Fibroblast of skin of left quadriceps (primary cell): ENCODE data around the gene GYS1.

Experiments
- DNase-seq, 2 experiments: peaks; one replicate each; pipeline ENCODE4 v3.0.0-alpha.2; 2013; ENCODE audit warnings: low read depth in 2 of 2

The GYS1 gene

DNA sequence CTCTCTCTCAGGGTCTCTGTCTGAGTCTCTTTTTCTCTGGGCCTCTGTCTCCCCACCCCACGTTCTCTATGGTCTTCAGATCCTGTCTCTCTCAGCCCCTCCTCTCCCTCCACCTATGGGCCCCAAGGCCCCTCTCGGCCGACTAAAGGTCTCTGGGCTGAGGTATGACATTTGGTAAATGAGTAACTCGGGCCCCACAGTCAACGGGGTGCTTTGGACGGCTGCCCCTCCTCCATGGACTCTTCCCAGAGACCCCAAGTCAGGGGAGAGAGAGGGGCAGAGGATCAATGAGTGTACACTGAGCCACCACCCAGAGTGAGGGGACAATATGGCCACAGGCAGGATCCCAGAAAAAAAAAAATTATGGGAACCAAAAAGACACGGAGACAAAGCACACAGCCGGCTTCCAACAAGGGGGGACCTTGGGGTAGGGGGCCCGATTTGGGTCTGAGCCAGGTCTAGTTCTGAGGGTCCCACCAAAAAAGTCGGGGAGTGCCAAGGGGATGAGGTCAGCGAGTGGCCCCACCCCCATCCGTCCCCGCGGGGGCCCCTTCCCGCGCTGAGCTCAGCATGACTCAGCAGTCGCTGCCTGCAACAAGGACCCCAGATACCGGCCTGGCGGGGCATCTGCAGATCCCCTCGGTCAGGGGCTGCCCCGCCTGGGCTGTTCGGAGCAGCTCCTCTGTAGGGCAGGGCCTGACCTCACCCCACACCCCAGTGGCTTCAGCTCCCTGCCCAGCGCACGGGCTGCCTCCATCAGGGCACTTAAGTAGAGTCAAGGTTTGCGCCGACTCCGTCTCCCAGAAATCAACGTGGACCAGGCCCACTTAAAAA is 29.5 kb downstream of the GYS1 start:
- no peak for DNase-seq

DNA sequence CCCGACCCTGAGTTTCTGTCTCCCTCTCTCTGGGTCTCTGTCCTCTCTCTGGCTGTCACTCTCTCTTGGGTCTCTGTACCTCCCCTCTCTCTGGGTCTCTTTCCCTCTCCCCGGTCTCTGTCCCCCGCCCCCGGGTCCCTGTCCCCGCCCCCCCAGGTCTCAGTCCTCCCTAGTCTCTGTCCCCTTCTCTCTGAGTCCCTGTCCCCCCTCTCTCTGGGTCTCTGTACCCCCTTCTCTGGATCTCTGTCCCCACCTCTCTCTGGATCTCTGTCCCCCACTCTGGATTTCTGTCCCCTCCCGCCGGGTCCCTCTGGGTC is 30.3 kb downstream of the GYS1 start:
- DNase-seq: no peak

DNA sequence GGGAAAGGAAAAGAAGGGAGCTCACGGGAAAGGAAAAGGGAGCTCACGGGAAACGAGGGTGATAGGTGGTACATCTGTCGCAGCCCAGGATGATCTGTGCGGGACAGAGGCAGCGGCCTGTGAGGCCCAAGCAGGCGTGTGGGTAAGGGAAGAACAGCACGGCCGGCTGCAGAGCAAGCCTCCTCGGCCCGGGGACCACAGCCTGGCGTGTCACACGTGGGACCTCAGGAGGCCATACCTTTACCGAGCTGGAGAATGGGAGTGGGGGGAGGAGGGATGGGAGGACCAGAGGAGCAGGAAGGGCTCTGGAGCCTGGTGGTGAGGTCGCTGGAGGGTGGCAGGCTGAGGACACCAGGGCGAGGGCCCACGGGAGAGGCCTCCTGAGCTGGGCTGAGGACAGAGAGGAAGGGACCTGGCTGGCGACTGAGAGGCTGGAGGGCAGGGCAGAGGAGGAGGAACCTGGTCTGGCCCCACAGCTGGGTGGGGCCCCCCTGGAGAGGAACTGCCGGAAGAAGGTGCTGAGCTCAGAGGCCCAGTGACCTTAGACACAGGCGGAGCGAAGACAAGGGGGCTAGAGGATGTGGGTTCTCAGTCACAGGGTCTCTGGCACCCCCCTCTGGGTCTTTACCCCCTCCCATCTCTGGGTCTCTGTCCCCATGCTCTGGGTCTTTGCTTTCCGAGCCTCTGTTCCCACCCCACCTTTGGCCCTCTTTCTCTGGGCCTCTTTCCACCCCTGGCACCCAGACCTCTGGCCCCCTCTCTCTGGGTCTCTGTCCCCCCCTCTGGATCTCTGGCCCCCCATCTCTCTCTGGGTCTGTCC is 30.9 kb downstream of the GYS1 start:
- DNase-seq: no peak

DNA sequence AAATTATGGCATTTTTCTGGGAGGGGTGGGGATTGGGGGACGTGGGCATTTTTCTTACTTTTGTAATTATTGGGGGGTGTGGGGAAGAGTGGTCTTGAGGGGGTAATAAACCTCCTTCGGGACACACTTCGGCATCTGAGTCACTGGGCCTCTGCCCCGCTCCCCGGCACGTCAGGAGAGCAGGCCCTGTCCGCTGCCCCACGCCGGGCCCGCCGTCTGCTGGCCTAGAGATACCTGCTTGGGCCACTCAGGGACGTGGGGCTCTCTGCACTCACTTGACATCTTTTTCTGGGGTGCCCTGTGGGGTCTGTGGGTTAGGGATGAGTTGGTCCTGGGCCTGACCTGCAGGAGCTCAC is 31.5 kb downstream of the GYS1 start:
- DNase-seq: no peak

DNA sequence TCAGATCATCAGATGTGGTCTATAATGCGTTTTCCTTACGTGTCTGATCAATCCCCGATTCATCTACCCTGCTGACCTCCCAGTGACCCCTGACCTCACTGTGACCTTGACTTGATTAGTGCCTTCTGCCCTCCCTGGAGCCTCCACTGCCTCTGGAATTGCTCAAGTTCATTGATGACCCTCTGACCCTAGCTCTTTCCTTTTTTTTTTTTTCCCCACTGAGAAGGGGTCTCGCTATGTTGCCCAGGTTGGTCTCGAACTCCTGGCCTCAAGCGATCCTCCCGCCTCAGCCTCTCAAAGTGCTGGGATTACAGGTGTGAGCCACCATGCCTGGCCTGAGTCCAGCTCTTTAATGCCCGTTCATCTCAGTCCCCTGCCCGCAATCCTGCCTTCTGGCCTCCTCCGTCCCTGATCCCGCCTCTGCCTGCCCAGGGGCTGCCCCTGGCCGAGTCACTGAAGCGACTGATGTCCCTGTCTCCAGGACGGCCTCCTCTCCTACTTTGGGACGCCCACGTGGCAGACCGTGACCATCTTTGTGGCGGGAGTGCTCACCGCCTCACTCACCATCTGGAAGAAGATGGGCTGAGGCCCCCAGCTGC is 32.0 kb downstream of the GYS1 start:
- DNase-seq: no peak

DNA sequence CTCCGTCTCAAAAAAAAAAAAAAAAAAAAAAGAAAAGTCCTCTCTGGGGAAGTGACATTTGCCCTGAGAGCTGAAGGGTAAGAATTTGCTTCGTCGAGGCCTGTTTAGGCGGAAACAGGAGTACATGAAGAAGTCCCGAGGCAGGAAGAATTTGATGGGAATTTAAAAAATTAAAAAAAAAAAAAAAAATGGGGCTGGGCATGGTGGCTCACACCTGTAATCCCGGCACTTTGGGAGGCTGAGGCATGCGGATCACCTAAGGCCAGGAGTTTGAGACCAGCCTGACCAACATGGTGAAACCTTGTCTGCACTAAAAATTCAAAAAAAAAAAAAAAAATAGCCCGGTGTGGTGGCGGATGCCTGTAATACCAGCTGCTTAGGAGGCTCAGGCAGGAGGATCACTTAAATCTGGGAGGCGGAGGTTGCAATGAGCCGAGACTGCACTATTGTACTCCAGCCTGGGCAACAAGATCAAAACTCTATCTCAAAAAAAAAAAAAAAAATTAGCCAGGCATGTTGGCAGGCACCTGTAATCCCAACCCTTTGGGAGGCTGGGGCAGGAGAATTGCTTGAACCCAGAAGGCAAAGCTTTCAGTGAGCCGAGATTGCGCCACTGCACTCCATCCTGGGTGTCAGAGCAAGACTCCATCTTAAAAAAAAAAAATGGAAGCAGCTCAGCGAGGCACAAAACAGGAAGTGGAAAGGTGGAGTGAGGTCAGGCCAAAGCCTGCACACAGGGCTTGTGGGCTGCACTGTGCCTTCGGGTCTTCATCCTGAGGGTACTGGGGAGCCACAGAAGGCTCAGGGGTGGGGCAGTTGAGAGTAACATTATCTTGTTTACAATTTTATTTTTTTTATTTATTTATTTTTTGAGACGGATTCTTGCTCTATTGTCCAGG is 33.5 kb downstream of the GYS1 start:
- DNase-seq: no peak

DNA sequence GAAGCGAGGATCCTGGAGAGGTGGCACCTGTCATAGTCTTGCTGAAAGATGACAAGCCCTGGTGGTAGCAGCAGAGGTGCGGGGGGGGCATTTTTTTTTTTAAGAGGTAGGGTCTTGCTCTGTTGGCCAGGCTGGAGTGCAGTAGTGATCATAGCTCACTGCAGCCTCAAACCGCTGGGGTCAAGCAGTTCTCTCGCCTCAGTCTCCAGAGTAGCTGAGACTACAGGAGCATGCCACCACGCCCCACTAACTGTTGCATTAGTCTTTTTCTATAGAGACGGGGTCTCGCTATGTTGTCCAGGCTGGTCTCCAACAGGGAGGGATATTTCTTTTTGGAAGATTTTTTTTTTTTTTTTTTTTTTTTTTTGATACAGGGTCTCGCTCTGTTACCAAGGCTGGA is 35.1 kb downstream of the GYS1 start:
- no peak for DNase-seq

DNA sequence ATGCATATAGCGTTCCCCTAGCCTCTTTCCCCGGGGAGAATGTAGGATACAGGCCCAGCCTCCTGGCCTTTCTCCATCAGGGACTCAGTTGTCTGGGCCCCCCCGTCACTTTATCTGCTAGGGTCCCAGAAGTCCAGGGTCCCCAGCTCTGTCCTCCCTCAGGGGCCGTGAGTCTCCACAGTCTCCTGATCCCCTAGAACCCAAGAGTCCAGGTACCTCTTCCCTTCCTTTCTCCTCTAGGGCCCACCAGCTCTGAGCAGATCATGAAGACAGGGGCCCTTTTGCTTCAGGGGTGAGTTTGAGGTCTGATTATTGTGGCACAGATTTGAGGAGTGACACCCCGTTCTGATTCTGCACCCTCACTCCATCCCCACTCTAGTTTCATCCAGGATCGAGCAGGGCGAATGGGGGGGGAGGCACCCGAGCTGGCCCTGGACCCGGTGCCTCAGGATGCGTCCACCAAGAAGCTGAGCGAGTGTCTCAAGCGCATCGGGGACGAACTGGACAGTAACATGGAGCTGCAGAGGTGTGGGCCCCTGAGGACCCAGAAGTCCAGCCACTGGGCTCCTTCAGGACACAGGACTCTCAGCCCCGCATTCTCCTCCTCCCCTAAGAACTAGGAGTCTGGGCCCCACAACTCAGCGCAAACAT is 37.7 kb downstream of the GYS1 start:
- no peak for DNase-seq

DNA sequence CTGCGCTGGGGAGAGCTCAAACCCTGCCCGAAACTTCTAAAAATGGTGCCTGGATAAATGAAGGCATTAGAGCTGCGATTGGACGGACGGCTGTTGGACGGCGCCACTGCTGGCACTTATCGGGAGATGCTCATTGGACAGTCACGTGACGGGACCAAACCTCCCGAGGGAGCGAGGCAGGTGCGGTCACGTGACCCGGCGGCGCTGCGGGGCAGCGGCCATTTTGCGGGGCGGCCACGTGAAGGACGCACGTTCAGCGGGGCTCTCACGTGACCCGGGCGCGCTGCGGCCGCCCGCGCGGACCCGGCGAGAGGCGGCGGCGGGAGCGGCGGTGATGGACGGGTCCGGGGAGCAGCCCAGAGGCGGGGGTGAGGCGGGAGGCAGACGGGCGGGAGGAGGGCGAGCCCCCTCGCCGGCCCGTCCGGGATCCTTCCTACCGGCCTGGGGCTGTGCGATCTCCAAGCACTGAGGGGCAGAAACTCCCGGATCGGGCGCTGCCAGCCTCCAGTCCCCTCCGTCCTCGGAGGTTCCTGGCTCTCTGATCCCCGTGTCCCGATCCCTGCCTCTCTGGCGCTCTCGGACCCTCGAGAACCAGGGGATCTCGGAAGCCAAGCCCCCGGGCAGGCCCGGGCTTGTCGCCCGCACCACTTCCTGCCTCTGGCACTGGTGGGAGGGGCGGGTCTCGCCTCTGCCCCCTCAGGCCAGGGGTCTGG is 38.4 kb downstream of the GYS1 start, which contains the start of gene BAX:
BAX (plus strand) TSS at position 281 of the 713 bp plus-strand sequence; CDS start at position 335, 54 bp downstream.
- peak; percentile 89 for DNase-seq

DNA sequence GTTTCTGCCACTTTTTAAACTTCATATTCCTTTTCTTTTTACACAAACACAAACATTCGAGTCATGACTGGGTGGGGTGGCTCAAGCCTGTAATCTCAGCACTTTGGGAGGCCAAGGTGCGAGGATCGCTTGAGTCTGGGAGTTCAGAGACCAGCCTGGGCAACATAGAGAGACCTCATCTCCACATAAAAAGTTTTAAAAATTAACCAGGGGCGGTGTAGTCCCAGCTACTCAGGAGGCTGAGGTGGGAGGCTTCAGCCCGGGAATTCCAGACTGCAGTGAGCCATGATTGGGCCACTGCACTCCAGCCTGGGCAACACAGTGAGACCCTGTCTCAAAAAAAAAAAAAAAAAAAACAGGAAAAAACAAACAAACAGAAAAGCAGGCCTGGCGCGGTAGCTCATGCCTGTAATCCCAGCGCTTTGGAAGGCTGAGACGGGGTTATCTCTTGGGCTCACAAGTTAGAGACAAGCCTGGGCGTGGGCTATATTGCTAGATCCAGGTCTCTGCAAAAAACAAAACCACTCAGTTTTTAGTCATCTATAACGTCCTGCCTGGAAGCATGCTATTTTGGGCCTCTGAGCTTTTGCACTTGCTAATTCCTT is 39.0 kb downstream of the GYS1 start:
- no peak for DNase-seq

DNA sequence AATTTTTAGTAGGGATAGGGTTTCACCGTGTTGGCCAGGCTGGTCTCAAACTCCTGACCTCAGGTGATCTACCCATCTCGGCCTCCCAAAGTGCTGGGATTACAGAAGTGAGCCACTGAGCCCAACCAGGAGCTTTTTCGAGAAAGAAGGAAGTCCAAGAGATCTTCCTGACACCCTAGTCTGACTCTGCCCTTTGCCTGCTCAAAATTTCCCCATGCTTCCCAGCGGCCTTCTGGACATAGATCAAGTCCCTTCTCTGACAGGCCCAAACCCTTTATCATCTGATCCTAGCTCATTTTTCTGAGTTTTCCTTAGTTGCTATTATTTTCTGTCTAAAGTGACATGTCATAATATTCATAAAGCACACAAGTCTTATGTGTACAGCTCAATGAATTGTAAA is 40.0 kb downstream of the GYS1 start:
- no peak for DNase-seq

DNA sequence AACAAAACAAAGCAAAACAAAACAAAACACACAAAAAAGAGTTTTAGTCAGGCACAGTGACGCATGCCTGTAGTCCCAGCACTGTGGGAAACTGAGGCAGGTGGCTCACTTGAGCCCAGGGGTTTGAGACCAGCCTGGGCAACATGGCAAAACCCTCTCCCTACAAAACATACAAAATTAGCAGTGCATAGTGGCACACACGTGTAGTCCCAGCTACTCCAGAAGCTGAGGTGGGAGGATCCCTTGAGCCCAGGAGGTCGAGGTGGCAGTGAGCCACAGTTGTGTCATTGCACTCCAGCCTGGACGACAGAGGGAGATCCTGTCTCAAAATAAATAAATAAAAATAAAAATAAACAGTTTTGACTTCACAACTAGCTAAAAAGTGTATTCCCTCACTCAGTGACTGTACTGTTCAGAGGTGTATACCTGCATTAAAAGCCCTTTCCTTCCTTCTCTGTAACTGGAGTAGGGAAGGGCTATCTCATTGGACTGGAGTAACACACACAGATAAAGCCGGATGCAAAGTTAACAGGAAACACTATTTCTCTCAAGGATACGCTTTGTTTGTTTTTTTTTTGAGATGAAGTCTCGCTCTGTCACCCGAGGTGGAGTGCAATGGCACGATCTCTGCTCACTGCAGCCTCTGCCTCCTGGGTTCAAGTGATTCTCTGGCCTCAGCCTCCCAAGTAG is 42.1 kb downstream of the GYS1 start:
- DNase-seq: no peak

DNA sequence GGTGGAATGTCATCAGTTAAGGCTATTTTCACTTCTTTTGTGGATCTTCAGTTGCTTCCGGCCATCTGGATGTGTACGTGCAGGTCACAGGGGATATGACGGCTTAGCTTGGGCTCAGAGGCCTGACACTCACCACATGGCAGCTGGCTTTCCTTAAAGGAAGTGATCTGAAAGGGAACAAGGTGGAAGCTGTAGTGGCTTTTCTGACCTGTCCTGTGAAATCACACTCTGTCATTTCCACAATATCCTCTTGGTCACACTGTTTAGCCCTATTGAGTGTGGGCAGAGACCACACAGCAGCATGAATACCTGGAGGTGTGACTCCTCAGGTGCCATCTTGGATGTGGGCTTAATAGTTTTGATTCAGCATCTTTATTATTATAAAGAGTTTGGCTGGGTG is 43.0 kb downstream of the GYS1 start:
- DNase-seq: no peak

DNA sequence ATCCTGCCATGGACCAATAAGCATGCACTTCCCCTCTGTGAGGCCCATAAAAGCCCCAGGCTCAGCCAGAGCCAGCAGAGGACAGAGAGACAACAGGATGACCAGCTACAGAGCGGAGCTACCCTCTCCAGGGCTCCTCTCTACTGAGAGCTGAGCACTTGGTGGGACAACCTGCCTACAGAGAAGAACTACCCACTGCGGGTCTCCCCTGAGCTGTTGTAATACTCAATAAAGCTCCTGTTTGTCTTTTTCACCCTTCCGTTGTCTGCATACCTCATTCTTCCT is 45.9 kb downstream of the GYS1 start:
- DNase-seq: no peak

DNA sequence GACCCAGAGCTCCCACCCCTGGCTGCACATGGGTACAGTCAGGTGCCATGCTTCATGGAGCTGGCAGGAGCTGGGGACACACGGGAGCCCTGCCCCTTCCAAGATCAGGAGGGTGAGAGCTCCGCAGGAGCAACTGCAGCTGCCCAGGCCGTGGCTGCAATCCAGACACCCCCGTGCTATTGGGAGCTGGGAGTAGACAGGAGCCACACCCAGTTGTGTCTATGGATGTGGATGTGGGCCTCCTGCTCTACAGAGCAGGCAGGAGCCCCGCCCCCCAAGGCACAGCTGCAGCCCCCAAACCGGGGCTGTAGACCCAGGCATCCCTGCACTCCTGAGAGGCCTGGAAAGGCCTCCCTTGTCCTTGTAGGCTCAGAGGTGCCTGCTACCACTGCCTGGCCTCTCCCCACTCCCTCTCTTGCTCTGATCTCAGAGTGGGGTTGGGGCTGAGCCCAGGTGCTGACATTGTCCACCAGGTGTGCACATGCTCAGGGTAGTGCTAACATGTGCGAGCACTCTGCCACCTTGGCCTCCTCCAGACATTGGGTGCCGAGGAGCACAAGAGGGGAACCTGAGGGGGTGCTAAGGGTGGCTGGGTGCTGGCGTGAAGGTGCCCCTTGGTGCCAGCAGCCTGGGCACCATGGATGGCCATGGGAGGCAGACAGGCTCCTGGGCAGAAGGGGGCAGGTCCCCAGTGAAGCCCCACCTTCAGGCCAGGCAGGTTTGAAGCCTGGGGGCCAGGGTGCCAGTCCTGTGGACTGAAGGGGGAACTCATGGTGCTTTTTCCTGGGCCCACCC is 46.4 kb downstream of the GYS1 start:
- DNase-seq: no peak

DNA sequence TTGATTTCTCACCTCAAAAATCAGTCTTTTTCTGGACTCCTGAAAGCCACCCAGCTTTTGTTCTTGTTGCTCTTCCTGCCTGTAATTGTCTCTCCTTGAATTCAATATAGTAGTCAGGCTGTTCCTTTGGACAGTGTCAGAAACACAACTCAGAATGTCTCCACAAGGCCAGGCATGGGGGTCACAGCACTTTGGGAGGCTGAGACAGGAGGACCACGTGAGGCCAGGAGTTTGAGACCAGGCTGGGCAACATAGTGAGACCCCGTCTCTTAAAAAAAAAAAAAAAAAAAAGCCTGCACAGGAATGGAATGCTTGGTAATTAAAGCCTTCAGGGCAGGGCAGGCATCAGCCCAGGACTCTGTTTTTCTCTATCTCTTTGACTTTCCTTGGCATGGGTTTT is 47.3 kb downstream of the GYS1 start:
- no peak for DNase-seq

DNA sequence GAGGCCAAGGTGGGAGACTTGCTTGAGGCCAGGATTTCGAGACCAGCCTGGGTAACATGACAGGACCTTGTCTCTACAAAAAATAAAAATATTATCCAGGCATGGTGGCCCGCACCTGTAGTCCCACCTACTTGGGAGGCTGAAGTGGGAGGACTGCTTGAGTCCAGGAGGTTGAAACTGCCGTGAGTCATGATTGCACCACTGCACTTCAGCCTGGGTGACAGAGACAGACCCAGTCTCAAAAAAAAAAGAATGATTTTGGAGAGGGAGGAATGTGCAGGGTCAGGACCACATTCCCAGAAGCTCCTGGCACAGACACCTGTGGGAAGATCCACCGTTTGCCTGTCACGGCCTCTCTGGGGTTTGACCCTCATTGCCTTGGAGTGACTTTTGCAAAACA is 47.7 kb downstream of the GYS1 start:
- no peak for DNase-seq

DNA sequence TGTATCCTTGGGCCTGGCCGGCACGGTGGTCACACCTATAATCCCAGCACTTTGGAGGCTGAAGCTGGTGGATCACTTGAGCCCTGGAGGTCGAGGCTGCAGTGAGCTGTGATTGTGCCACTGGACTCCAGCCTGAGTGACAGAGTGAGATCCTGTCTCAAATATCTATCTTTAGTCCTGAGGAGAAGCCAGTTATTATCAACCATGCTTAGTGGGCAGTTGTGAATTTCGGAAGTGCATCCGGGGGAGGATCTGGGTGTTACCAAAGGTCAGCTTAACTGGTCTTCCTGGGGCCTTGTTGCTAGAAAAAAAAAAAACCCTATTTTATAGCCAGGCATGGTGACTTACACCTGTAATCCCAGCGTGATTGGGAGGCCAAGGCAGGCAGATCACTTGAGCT is 50.0 kb downstream of the GYS1 start:
- DNase-seq: no peak

DNA sequence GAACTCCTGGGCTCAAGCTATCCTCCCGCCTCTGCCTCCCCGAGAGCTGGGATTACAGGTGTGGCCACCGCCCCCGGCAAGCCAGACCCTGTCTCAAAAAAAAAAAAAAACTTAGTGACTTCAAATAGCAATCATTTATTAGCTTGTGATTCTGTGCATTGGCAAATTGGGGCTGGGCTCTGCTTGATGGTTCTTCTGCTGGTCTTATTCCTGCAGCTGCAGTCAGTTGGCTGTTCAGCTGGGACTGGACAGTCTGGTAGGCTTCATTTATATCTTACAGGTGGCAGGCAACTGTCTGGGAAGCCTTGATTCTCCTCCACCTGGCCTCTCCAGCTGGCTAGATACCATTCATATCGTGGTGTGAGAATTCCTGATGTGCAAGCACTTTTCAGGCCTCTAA is 52.2 kb downstream of the GYS1 start:
- DNase-seq: no peak
